ENCODE data around the gene ZC3H12C. TPM values are rescaled to one million over a fixed set of nuclear protein-coding genes. Genes with fewer than 3 reads are reported as not detected.
A peak's percentile ranks its signal among the peaks of the same experiment; 100 is the strongest.
"Not testable (repeated sequence)": the region's sequence is repeated elsewhere in the genome, so short reads cannot be mapped to it uniquely, and the experiment has no call there.

ZC3H12C gene
- total RNA-seq, 8 experiments from 2014 or later, result 3.4 to 24.7 (median 9.3) TPM

GRCh38 chr11:110186867-110187266, 93.7 kb downstream of the ZC3H12C start:
- Histone ChIP-seq H3K4me3 (no peak overlapping the region), H3K27ac (no peak overlapping the region), H3K4me1 (replicated peaks in 1 of 2) (peaks cover 25 to 27% of the 10 kb centered on the region in 2 donors)
- WGBS, 10 experiments, result 60 to 100% (median 88%) methylated on average over 1 to 4 of the region's 4 CpGs; no CpG with 5 or more reads in 5 of the 10 experiments
- in situ Hi-C loops (cut with MboI; ENCODE audit: low pct_unique_long_range_greater_than_20kb in 2 of 9, low sequenced_read_pairs in 9 of 9, unreplicated experiment in 9 of 9), result no loop called here
- ATAC-seq (replicated peaks in 6 of 8), result no peak

GRCh38 chr11:110187731-110188130, 94.5 kb downstream of the ZC3H12C start:
- H3K4me3 ChIP-seq, result no peak overlapping the region
- H3K27ac ChIP-seq, result no peak overlapping the region
- in situ Hi-C loops (cut with MboI; ENCODE audit: low pct_unique_long_range_greater_than_20kb in 2 of 9, low sequenced_read_pairs in 9 of 9, unreplicated experiment in 9 of 9), result no loop called here
- ATAC-seq (replicated peaks in 6 of 8), result no peak
- peaks cover 25 to 27% of the 10 kb centered on the region in 2 donors for H3K4me1 ChIP-seq (replicated peaks in 1 of 2)
- 61 to 100% (median 95%) methylated on average over 1 to 5 of the region's 6 CpGs; no CpG with 5 or more reads in 5 of the 10 experiments for WGBS, 10 experiments

GRCh38 chr11:110190885-110191284, 97.7 kb downstream of the ZC3H12C start:
- whole genome bisulfite sequencing, 10 experiments, result 17 to 100% (median 73%) methylated on average over 1 of the region's 1 CpG; no CpG with 5 or more reads in 2 of the 10 experiments
- in situ Hi-C loops (cut with MboI; ENCODE audit: low pct_unique_long_range_greater_than_20kb in 2 of 9, low sequenced_read_pairs in 9 of 9, unreplicated experiment in 9 of 9), result no loop called here
- Histone ChIP-seq H3K27ac (no peak overlapping the region), H3K4me1 (replicated peaks in 1 of 2) (peaks cover 7 to 8% of the 10 kb centered on the region in 2 donors), H3K4me3 (no peak overlapping the region)
- no peak for ATAC-seq (replicated peaks in 6 of 8)

- H3K4me1 ChIP-seq (replicated peaks in 1 of 2); H3K27ac ChIP-seq; in situ Hi-C loops (cut with MboI; ENCODE audit: low pct_unique_long_range_greater_than_20kb in 2 of 9, low sequenced_read_pairs in 9 of 9, unreplicated experiment in 9 of 9); H3K4me3 ChIP-seq: not testable (repeated sequence)
- 20 to 100% (median 92%) methylated on average over 1 to 4 of the region's 4 CpGs for WGBS, 10 experiments
- ATAC-seq (replicated peaks in 6 of 8), result peak in 2 of 8 experiments; percentile 31 to 64
These were observed 99.6 kb downstream of the ZC3H12C start for GRCh38 chr11:110192604-110193282.

- peak in 2 of 8 experiments; percentile 45 to 53 for ATAC-seq (replicated peaks in 6 of 8)
- H3K27ac ChIP-seq; H3K4me3 ChIP-seq; in situ Hi-C loops (cut with MboI; ENCODE audit: low pct_unique_long_range_greater_than_20kb in 2 of 9, low sequenced_read_pairs in 9 of 9, unreplicated experiment in 9 of 9); H3K4me1 ChIP-seq (replicated peaks in 1 of 2): not testable (repeated sequence)
- WGBS, 10 experiments, result 10 to 100% (median 92%) methylated on average over 1 to 5 of the region's 10 CpGs; no CpG with 5 or more reads in 2 of the 10 experiments
These were observed 101.1 kb downstream of the ZC3H12C start for GRCh38 chr11:110194211-110194766.

- WGBS, 10 experiments, result 56 to 100% (median 89%) methylated on average over 2 to 5 of the region's 5 CpGs; no CpG with 5 or more reads in 1 of the 10 experiments
- H3K27ac ChIP-seq, result no peak overlapping the region
- ATAC-seq (replicated peaks in 6 of 8), result peak in 1 of 8 experiments; percentile 38
- H3K4me1 ChIP-seq (replicated peaks in 1 of 2), result peaks cover 11 to 14% of the 10 kb centered on the region in 2 donors
- in situ Hi-C loops (cut with MboI; ENCODE audit: low pct_unique_long_range_greater_than_20kb in 2 of 9, low sequenced_read_pairs in 9 of 9, unreplicated experiment in 9 of 9), result no loop called here
- H3K4me3 ChIP-seq, result no peak overlapping the region
These were observed 103.1 kb downstream of the ZC3H12C start for GRCh38 chr11:110196241-110196754.

- Histone ChIP-seq H3K27ac (no peak overlapping the region), H3K4me1 (replicated peaks in 1 of 2) (peaks cover 11 to 14% of the 10 kb centered on the region in 2 donors), H3K4me3 (no peak overlapping the region)
- 0 to 100% (median 85%) methylated on average over 1 to 8 of the region's 9 CpGs for WGBS, 10 experiments
- no peak for ATAC-seq (replicated peaks in 6 of 8)
- in situ Hi-C loops (cut with MboI; ENCODE audit: low pct_unique_long_range_greater_than_20kb in 2 of 9, low sequenced_read_pairs in 9 of 9, unreplicated experiment in 9 of 9), result no loop called here
These were observed 103.8 kb downstream of the ZC3H12C start for GRCh38 chr11:110196884-110197420.

GRCh38 chr11:110198031-110198729, 105.0 kb downstream of the ZC3H12C start:
- 81 to 100% (median 95%) methylated on average over 2 to 7 of the region's 9 CpGs; no CpG with 5 or more reads in 3 of the 10 experiments for WGBS, 10 experiments
- H3K4me3 ChIP-seq, result no peak overlapping the region
- no peak for ATAC-seq (replicated peaks in 6 of 8)
- H3K27ac ChIP-seq, result no peak overlapping the region
- in situ Hi-C loops (cut with MboI; ENCODE audit: low pct_unique_long_range_greater_than_20kb in 2 of 9, low sequenced_read_pairs in 9 of 9, unreplicated experiment in 9 of 9), result no loop called here
- peaks cover 11 to 14% of the 10 kb centered on the region in 2 donors for H3K4me1 ChIP-seq (replicated peaks in 1 of 2)

- in situ Hi-C loops (cut with MboI; ENCODE audit: low pct_unique_long_range_greater_than_20kb in 2 of 9, low sequenced_read_pairs in 9 of 9, unreplicated experiment in 9 of 9), result no loop called here
- Histone ChIP-seq H3K4me3 (no peak overlapping the region), H3K4me1 (replicated peaks in 1 of 2) (peaks cover 11 to 14% of the 10 kb centered on the region in 2 donors), H3K27ac (no peak overlapping the region)
- 14 to 83% (median 71%) methylated on average over 1 to 4 of the region's 4 CpGs; no CpG with 5 or more reads in 1 of the 10 experiments for WGBS, 10 experiments
- peak in 2 of 8 experiments; percentile 27 to 29 for ATAC-seq (replicated peaks in 6 of 8)
These were observed 106.2 kb downstream of the ZC3H12C start for GRCh38 chr11:110199184-110199981.

GRCh38 chr11:110200241-110200640, 107.0 kb downstream of the ZC3H12C start:
- peak in 2 of 8 experiments; percentile 12 to 37 for ATAC-seq (replicated peaks in 6 of 8)
- H3K4me3 ChIP-seq, result no peak overlapping the region
- peaks cover 11 to 14% of the 10 kb centered on the region in 2 donors for H3K4me1 ChIP-seq (replicated peaks in 1 of 2)
- H3K27ac ChIP-seq, result no peak overlapping the region
- WGBS, 10 experiments, result 33 to 89% (median 58%) methylated on average over 1 to 6 of the region's 6 CpGs
- in situ Hi-C loops (cut with MboI; ENCODE audit: low pct_unique_long_range_greater_than_20kb in 2 of 9, low sequenced_read_pairs in 9 of 9, unreplicated experiment in 9 of 9), result loop anchor here in 6 of 9 experiments (10.0 to 25.0 kb wide), 3 partner anchors 162 to 187 kb away; no protein-coding TSS in a partner anchor

- Histone ChIP-seq H3K27ac (no peak overlapping the region), H3K4me3 (no peak overlapping the region), H3K4me1 (replicated peaks in 1 of 2) (peaks cover 11 to 14% of the 10 kb centered on the region in 2 donors)
- 67 to 97% (median 83%) methylated on average over 3 to 10 of the region's 10 CpGs; no CpG with 5 or more reads in 1 of the 10 experiments for WGBS, 10 experiments
- in situ Hi-C loops (cut with MboI; ENCODE audit: low pct_unique_long_range_greater_than_20kb in 2 of 9, low sequenced_read_pairs in 9 of 9, unreplicated experiment in 9 of 9), result loop anchor here in 6 of 9 experiments (10.0 to 25.0 kb wide), 3 partner anchors 161 to 186 kb away; no protein-coding TSS in a partner anchor
- no peak for ATAC-seq (replicated peaks in 6 of 8)
These were observed 107.6 kb downstream of the ZC3H12C start for GRCh38 chr11:110200836-110201235.

- Histone ChIP-seq H3K27ac (no peak overlapping the region), H3K4me3 (no peak overlapping the region), H3K4me1 (replicated peaks in 1 of 2) (no peaks in the 10 kb centered on the region)
- no peak for ATAC-seq (replicated peaks in 6 of 8)
- 50 to 100% (median 90%) methylated on average over 1 to 4 of the region's 6 CpGs; no CpG with 5 or more reads in 3 of the 10 experiments for WGBS, 10 experiments
- in situ Hi-C loops (cut with MboI; ENCODE audit: low pct_unique_long_range_greater_than_20kb in 2 of 9, low sequenced_read_pairs in 9 of 9, unreplicated experiment in 9 of 9), result loop anchor here in 6 of 9 experiments (10.0 to 25.0 kb wide), 3 partner anchors 155 to 180 kb away; no protein-coding TSS in a partner anchor
These were observed 113.9 kb downstream of the ZC3H12C start for GRCh38 chr11:110207123-110207522.
